Hematopoietic multipotent progenitor cell treated with erythropoietin and hydrocortisone succinate and interleukin-3 and kit ligand, for 8 days (in vitro differentiated cells): ENCODE data around the gene NASP.

ENCODE experiments used
- DNase-seq: peaks from one replicate; pipeline ENCODE4 v3.0.0-alpha.2; 2015

NASP gene

GRCh38 chr1:45620588-45621500, 37.0 kb downstream of the NASP start:
- no peak for DNase-seq

- DNase-seq = no peak
These were observed 37.6 kb downstream of the NASP start for GRCh38 chr1:45621501-45621836.

- DNase-seq = no peak
These were observed 38.2 kb downstream of the NASP start for GRCh38 chr1:45621895-45622523.

- no peak for DNase-seq
These were observed 38.9 kb downstream of the NASP start for GRCh38 chr1:45622524-45623394.

GRCh38 chr1:45623972-45624371, 40.1 kb downstream of the NASP start, which contains the start of gene CCDC17:
Gene CCDC17, minus strand, starts transcription at chr1:45624054. Its CDS starts 145 bp downstream, at chr1:45623909.
- DNase-seq = no peak

- DNase-seq = no peak
These were observed 45.2 kb downstream of the NASP start for GRCh38 chr1:45629035-45629434.

- DNase-seq = no peak
These were observed 46.6 kb downstream of the NASP start for GRCh38 chr1:45630429-45630828.

- DNase-seq = no peak
These were observed 51.4 kb downstream of the NASP start for GRCh38 chr1:45635211-45635610.

- DNase-seq = no peak
These were observed 56.5 kb downstream of the NASP start for GRCh38 chr1:45640293-45640692.

GRCh38 chr1:45643321-45643720, 59.5 kb downstream of the NASP start:
- DNase-seq = no peak

- no peak for DNase-seq
These were observed 60.1 kb downstream of the NASP start for GRCh38 chr1:45643978-45644377.

- DNase-seq = no peak
These were observed 60.8 kb downstream of the NASP start for GRCh38 chr1:45644661-45645060.

- no peak for DNase-seq
These were observed 63.6 kb downstream of the NASP start for GRCh38 chr1:45647248-45648021.

- no peak for DNase-seq
These were observed 70.9 kb downstream of the NASP start for GRCh38 chr1:45654540-45655280.

GRCh38 chr1:45656573-45657226, 72.9 kb downstream of the NASP start:
- no peak for DNase-seq

GRCh38 chr1:45658171-45658570, 74.3 kb downstream of the NASP start:
- no peak for DNase-seq

GRCh38 chr1:45659222-45659621, 75.4 kb downstream of the NASP start:
- no peak for DNase-seq

- DNase-seq = no peak
These were observed 76.5 kb downstream of the NASP start for GRCh38 chr1:45660336-45660735.

GRCh38 chr1:45666836-45667235, 83.0 kb downstream of the NASP start:
- no peak for DNase-seq

GRCh38 chr1:45667321-45668111, 83.7 kb downstream of the NASP start:
- no peak for DNase-seq
